ENCODE measurements around the gene MKLN1.

- TF ChIP-seq, protein P1, sequence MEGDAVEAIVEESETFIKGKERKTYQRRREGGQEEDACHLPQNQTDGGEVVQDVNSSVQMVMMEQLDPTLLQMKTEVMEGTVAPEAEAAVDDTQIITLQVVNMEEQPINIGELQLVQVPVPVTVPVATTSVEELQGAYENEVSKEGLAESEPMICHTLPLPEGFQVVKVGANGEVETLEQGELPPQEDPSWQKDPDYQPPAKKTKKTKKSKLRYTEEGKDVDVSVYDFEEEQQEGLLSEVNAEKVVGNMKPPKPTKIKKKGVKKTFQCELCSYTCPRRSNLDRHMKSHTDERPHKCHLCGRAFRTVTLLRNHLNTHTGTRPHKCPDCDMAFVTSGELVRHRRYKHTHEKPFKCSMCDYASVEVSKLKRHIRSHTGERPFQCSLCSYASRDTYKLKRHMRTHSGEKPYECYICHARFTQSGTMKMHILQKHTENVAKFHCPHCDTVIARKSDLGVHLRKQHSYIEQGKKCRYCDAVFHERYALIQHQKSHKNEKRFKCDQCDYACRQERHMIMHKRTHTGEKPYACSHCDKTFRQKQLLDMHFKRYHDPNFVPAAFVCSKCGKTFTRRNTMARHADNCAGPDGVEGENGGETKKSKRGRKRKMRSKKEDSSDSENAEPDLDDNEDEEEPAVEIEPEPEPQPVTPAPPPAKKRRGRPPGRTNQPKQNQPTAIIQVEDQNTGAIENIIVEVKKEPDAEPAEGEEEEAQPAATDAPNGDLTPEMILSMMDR (IDR thresholded peaks at IDR 0.05), result no peak
- TF ChIP-seq POLR2A (IDR thresholded peaks at IDR 0.05), result no peak
These were observed 84.4 kb downstream of the MKLN1 start for GRCh38 chr7:131412031-131412430.
